HepG2 (cell line): ENCODE data around the gene FAM117A. TPM values are rescaled to one million over a fixed set of nuclear protein-coding genes. Genes with fewer than 3 reads are reported as not detected.

Source experiments
- FOXC1 ChIP-seq: sonication (generic); formaldehyde crosslinking; IDR thresholded peaks from 2 replicates; pipeline ENCODE4 v1.8.0; 2022; ENCODE audit warnings: mild to moderate bottlenecking, missing genetic modification reagents, borderline replicate concordance
- FOXK1 ChIP-seq: sonication (generic); formaldehyde crosslinking; IDR thresholded peaks from 2 replicates; pipeline ENCODE4 v1.4.0; 2020; ENCODE audit warnings: low read depth, missing genetic modification reagents, borderline replicate concordance
- GZF1 ChIP-seq: sonication (generic); formaldehyde crosslinking; IDR thresholded peaks from 2 replicates; pipeline ENCODE4 v1.5.1; 2020; ENCODE audit warnings: mild to moderate bottlenecking, missing genetic modification reagents
- HDAC1 ChIP-seq: sonication (generic); formaldehyde crosslinking; IDR thresholded peaks from 2 replicates; pipeline ENCODE4 v1.5.1; 2020; ENCODE audit warnings: mild to moderate bottlenecking, missing genetic modification reagents
- HNF4A ChIP-seq: sonication (generic); formaldehyde crosslinking; IDR thresholded peaks from 2 replicates; pipeline ENCODE4 v1.4.0; 2020; ENCODE audit warnings: missing genetic modification reagents
- KDM6A ChIP-seq: IDR thresholded peaks from 2 replicates; pipeline ENCODE4 v1.6.1; 2016; ENCODE audit warnings: low read depth
- MEIS1 ChIP-seq: sonication (generic); formaldehyde crosslinking; IDR thresholded peaks from 2 replicates; pipeline ENCODE4 v1.9.0; 2021; ENCODE audit warnings: mild to moderate bottlenecking, missing genetic modification reagents, moderate library complexity, borderline replicate concordance
- NR2C2 ChIP-seq: sonication (generic); formaldehyde crosslinking; IDR thresholded peaks from 2 replicates; pipeline ENCODE4 v1.4.0; 2020; ENCODE audit warnings: missing genetic modification reagents, mild to moderate bottlenecking, moderate library complexity, borderline replicate concordance
- PHF8 ChIP-seq: sonication (generic); formaldehyde crosslinking; IDR thresholded peaks from 2 replicates; pipeline ENCODE4 v1.5.0; 2020; ENCODE audit warnings: missing genetic modification reagents
- SOX5 ChIP-seq: IDR thresholded peaks from 2 replicates; pipeline ENCODE4 v1.6.1; 2016; ENCODE audit warnings: borderline replicate concordance
- ZBTB3 ChIP-seq: sonication (generic); formaldehyde crosslinking; IDR thresholded peaks from 2 replicates; pipeline ENCODE4 v1.4.0; 2020; ENCODE audit warnings: low read depth, mild to moderate bottlenecking, moderate library complexity, missing genetic modification reagents, borderline replicate concordance
- ZBTB42 ChIP-seq: sonication (generic); formaldehyde crosslinking; IDR thresholded peaks from 2 replicates; pipeline ENCODE4 v1.5.0; 2020; ENCODE audit warnings: mild to moderate bottlenecking, missing genetic modification reagents
- ZBTB46 ChIP-seq: sonication (generic); formaldehyde crosslinking; IDR thresholded peaks from 2 replicates; pipeline ENCODE4 v1.4.0; 2020; ENCODE audit warnings: mild to moderate bottlenecking, missing genetic modification reagents, borderline replicate concordance
- ZIK1 ChIP-seq: sonication (generic); formaldehyde crosslinking; IDR thresholded peaks from 2 replicates; pipeline ENCODE4 v1.5.0; 2020; ENCODE audit warnings: mild to moderate bottlenecking, low read depth, missing genetic modification reagents, borderline replicate concordance
- ZNF24 ChIP-seq: fragments of 450-650 bp; IDR thresholded peaks from 2 replicates; pipeline ENCODE4 v1.6.1; 2017; ENCODE audit warnings: antibody characterized with exemption, mild to moderate bottlenecking
- ZNF607 ChIP-seq: sonication (generic); formaldehyde crosslinking; IDR thresholded peaks from 2 replicates; pipeline ENCODE4 v1.5.1; 2020; ENCODE audit warnings: missing genetic modification reagents, mild to moderate bottlenecking, borderline replicate concordance
- ZNF782 ChIP-seq: sonication (generic); formaldehyde crosslinking; IDR thresholded peaks from 2 replicates; pipeline ENCODE4 v1.4.0; 2020; ENCODE audit warnings: missing genetic modification reagents, mild to moderate bottlenecking, borderline replicate concordance
- polyA plus RNA-seq, 8 experiments: library from polyadenylated mRNA; depleted of rRNA in 3 of 8; stranded (reverse) in 7 of 8; unstranded in 1 of 8; fragments of >200 nt; fragmentation: Illumina TruSeq in 4 of 8; extraction: Trizol in 4 of 8; gene quantifications; 2 replicates each; pipeline versions ENCODE4 v1.2.1 to v1.2.3, GENCODE V29; 2011 to 2016; ENCODE audit warnings: low read depth in 4 of 8, missing spikeins in 1 of 8, mixed read lengths in 1 of 8; ENCODE audit not compliant: insufficient read depth in 1 of 8
- total RNA-seq, 5 experiments: library from RNA; depleted of rRNA; stranded (reverse); fragments of >200 nt; fragmentation: Illumina TruSeq; extraction: Trizol; gene quantifications; 2 replicates each; pipeline ENCODE4 v1.2.3, GENCODE V29; 2016; ENCODE audit warnings: low read depth in 1 of 5
- TF ChIP-seq, protein P1 (sequence below): sonication (generic); formaldehyde crosslinking; IDR thresholded peaks from 2 replicates; pipeline ENCODE4 v1.4.0; 2020; ENCODE audit warnings: missing genetic modification reagents, borderline replicate concordance
- TF ChIP-seq, protein P2 (sequence below): sonication (generic); formaldehyde crosslinking; IDR thresholded peaks from 2 replicates; pipeline ENCODE4 v1.4.0; 2020; ENCODE audit warnings: missing genetic modification reagents, borderline replicate concordance

The FAM117A gene
- total and polyA plus RNA-seq, 2 of the 13 experiments (the other 11 are each of a cell fraction or from before 2014, with no cell fraction given), result 12.1 to 19.8 TPM

GRCh38 chr17:49703557-49704277, 60.2 kb downstream of the FAM117A start (continued):
- TF ChIP-seq GZF1 (no peak), ZBTB42 (CRISPR knock-in tag) (no peak), HDAC1 (no peak; the same call in 1 of the 2 replicates), NR2C2 (CRISPR knock-in tag) (no peak), ZNF782 (CRISPR knock-in tag) (peak; percentile 77; the same call in 1 of the 2 replicates), ZNF607 (CRISPR knock-in tag) (0 out of 2 replicates have a peak, but pooled peaks have one; percentile 65), MEIS1 (no peak), ZBTB46 (no peak), ZNF24 (no peak), ZIK1 (CRISPR knock-in tag) (no peak), ZBTB3 (CRISPR knock-in tag) (no peak), KDM6A (no peak), PHF8 (CRISPR knock-in tag) (no peak), SOX5 (CRISPR knock-in tag) (0 out of 2 replicates have a peak, but pooled peaks have one; percentile 38), FOXK1 (CRISPR knock-in tag) (peak; percentile 30; the same call in 1 of the 2 replicates), FOXC1 (CRISPR knock-in tag) (no peak), HNF4A (peak; percentile 84)
- TF ChIP-seq, protein P1, sequence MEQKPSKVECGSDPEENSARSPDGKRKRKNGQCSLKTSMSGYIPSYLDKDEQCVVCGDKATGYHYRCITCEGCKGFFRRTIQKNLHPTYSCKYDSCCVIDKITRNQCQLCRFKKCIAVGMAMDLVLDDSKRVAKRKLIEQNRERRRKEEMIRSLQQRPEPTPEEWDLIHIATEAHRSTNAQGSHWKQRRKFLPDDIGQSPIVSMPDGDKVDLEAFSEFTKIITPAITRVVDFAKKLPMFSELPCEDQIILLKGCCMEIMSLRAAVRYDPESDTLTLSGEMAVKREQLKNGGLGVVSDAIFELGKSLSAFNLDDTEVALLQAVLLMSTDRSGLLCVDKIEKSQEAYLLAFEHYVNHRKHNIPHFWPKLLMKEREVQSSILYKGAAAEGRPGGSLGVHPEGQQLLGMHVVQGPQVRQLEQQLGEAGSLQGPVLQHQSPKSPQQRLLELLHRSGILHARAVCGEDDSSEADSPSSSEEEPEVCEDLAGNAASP (CRISPR knock-in tag), result peak; percentile 50; the same call in 1 of the 2 replicates
- TF ChIP-seq, protein P2, sequence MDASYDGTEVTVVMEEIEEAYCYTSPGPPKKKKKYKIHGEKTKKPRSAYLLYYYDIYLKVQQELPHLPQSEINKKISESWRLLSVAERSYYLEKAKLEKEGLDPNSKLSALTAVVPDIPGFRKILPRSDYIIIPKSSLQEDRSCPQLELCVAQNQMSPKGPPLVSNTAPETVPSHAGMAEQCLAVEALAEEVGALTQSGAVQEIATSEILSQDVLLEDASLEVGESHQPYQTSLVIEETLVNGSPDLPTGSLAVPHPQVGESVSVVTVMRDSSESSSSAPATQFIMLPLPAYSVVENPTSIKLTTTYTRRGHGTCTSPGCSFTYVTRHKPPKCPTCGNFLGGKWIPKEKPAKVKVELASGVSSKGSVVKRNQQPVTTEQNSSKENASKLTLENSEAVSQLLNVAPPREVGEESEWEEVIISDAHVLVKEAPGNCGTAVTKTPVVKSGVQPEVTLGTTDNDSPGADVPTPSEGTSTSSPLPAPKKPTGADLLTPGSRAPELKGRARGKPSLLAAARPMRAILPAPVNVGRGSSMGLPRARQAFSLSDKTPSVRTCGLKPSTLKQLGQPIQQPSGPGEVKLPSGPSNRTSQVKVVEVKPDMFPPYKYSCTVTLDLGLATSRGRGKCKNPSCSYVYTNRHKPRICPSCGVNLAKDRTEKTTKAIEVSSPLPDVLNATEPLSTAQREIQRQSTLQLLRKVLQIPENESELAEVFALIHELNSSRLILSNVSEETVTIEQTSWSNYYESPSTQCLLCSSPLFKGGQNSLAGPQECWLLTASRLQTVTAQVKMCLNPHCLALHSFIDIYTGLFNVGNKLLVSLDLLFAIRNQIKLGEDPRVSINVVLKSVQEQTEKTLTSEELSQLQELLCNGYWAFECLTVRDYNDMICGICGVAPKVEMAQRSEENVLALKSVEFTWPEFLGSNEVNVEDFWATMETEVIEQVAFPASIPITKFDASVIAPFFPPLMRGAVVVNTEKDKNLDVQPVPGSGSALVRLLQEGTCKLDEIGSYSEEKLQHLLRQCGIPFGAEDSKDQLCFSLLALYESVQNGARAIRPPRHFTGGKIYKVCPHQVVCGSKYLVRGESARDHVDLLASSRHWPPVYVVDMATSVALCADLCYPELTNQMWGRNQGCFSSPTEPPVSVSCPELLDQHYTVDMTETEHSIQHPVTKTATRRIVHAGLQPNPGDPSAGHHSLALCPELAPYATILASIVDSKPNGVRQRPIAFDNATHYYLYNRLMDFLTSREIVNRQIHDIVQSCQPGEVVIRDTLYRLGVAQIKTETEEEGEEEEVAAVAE, result peak; percentile 15; the same call in 1 of the 2 replicates
